Adrenal gland (tissue), 12 donors: Measurements from ENCODE around the gene XIRP1. TPM values are rescaled to one million over a fixed set of nuclear protein-coding genes. Genes with fewer than 3 reads are reported as not detected.
A peak's percentile ranks its signal among the peaks of the same experiment; 100 is the strongest.

Experiments used
- DNase-seq, 7 donors: peaks; one replicate each; pipeline ENCODE4 v3.0.0-alpha.2; 2019 to 2020
- H3K27ac ChIP-seq, 5 donors: fragments of 200-600 bp; sonication (generic) in 4 of 5; 1 replicate in 3 of 5; 2 replicates in 2 of 5; pipeline versions ENCODE4 v1.5.1 to v1.8.0; 2016 to 2020; ENCODE audit warnings: mild to moderate bottlenecking in 1 of 5
- H3K27me3 ChIP-seq: fragments of 200-600 bp; 2 replicates; pipeline ENCODE4 v1.8.0; 2021
- H3K36me3 ChIP-seq, 2 donors: fragments of 200-600 bp; replicated peaks in 1 of 2; 1 replicate in 1 of 2; 2 replicates in 1 of 2; pipeline versions ENCODE4 v1.5.1 to v1.8.0; 2018 to 2022
- H3K4me1 ChIP-seq, 2 donors: fragments of 200-600 bp; replicated peaks in 1 of 2; 1 replicate in 1 of 2; 2 replicates in 1 of 2; pipeline versions ENCODE4 v1.5.1 to v1.8.0; 2018 to 2021
- H3K4me3 ChIP-seq, 4 donors: fragments of 200-600 bp; sonication (generic) in 3 of 4; one replicate each; pipeline ENCODE4 v1.5.1; 2016 to 2018
- H3K9me3 ChIP-seq, 3 donors: fragments of 200-600 bp; sonication (generic) in 1 of 3; replicated peaks in 1 of 3; 1 replicate in 2 of 3; 2 replicates in 1 of 3; pipeline versions ENCODE4 v1.5.1 to v1.8.0; 2016 to 2021
- CTCF ChIP-seq, 6 experiments: fragments of 450-650 bp in 4 of 6; fragments of 200-600 bp in 2 of 6; sonication (generic) in 1 of 6; IDR thresholded peaks; 1 replicate in 5 of 6; 2 replicates in 1 of 6; pipeline versions ENCODE4 v1.5.1 to v1.8.0; 2016 to 2021; ENCODE audit warnings: antibody characterized with exemption in 6 of 6, mild to moderate bottlenecking in 2 of 6, moderate library complexity in 1 of 6
- POLR2A ChIP-seq, 2 donors: fragments of 450-650 bp; IDR thresholded peaks; one replicate each; pipeline ENCODE4 v1.6.1; 2017; ENCODE audit warnings: antibody characterized with exemption in 2 of 2, mild to moderate bottlenecking in 2 of 2, moderate library complexity in 1 of 2
- WGBS, 4 donors: extraction: QIAGEN DNeasy Blood & Tissue Kit in 2 of 4; methylation state at CpG; one replicate each; pipeline versions ENCODE4 v1.1.5 to v1.1.7; 2013 to 2017; 5-methylcytosine and 5-hydroxymethylcytosine counted together
- intact Hi-C, 2 donors: fragments of 100-400 bp; cut with DNase I; formaldehyde crosslinking; loops; one replicate each; pipeline versions ENCODE4 v1.14.1 to v1.15.0; 2022 to 2023
- microRNA-seq, 3 donors: library from miRNA; unstranded; fragments of <30 nt; microRNA quantifications; one replicate each; pipeline ENCODE4, GENCODE V29; 2017 to 2020
- polyA plus RNA-seq, 3 donors: library from polyadenylated mRNA; stranded (reverse); fragments of 200-250 nt in 2 of 3; fragments of 350-450 nt in 1 of 3; fragmentation: Illumina TruSeq in 1 of 3; extraction: RNeasy Lipid Tissue Mini Kit (QIAGEN cat#74804) in 1 of 3; gene quantifications; one replicate each; pipeline ENCODE4 v1.2.3, GENCODE V29; 2013 to 2014
- small RNA-seq, 2 donors: library from RNA; depleted of rRNA; stranded (forward); fragments of <200 nt; gene quantifications; one replicate each; pipeline ENCODE3, GENCODE V24; 2016
- total RNA-seq, 9 donors: library from RNA; depleted of rRNA in 4 of 9; stranded (reverse); fragments of >200 nt in 4 of 9; fragments of 120-200 nt in 1 of 9; fragmentation: NEBNext Ultra II Directional in 1 of 9; extraction: Animal tissue kit (Norgen Biotek cat#: 25700) in 1 of 9; gene quantifications; one replicate each; pipeline versions ENCODE4 v1.1.0 to v1.2.4, GENCODE V29; 2013 to 2023
- donor health status: healthy with polysubstance abuse.
- donor health status: Bipolar disorder and iron deficiency.
- donor health status: DM: yes; HTN: yes; CAD: no.
- donor health status: DM: no; HTN: no; CAD: no.
- donor health status: DM: no; HTN: no; CAD: no.
- donor health status: DM: yes; HTN: yes; CAD: no.

Gene XIRP1
- total and polyA plus RNA-seq, 12 donors: under 0.01 to 0.48 (median 0.21) TPM; not detected in 6

- TF ChIP-seq POLR2A (IDR thresholded peaks at IDR 0.05) (no peak), CTCF (IDR thresholded peaks at IDR 0.05) (no peak)
- H3K9me3 ChIP-seq: no peaks in the 10 kb centered on the region
- intact Hi-C loops: no loop called here
- WGBS, 4 donors: 60 to 74% (median 61%) methylated on average over 3 to 8 of the region's 8 CpGs
- peaks cover 0 to under 1% of the 10 kb centered on the region in 2 donors for H3K4me1 ChIP-seq
- H3K4me3 ChIP-seq: no peak overlapping the region
- H3K27me3 ChIP-seq: no peaks in the 10 kb centered on the region
- no peaks in the 10 kb centered on the region for H3K36me3 ChIP-seq
- peak in 4 of 7 donors; percentile 19 to 75 (median 62) for DNase-seq
- peak overlapping the region in 1 of 5 donors; percentile 10 for H3K27ac ChIP-seq
Observed at GRCh38 chr3:39135170-39135805, 57.1 kb downstream of the XIRP1 start.

DNA sequence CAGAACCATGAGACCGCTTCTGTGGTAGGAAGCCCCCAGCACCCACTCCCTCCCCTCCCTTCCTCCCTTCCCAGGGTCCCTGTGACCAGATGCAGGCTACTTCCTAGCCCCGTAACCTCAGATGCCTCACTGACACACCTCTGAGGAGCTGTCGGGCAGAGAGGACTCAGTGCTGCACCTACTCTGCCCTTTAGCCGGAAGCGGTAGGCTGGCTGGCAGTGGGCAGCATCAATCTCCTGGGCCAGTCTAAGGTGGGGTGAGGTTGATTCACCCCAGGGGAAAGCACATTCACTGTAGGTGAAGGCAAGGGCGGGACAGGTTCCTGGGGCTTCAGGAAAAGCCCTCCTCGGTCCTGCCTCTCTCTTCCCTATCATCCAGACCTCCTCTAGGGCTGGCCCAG lies 58.1 kb downstream of the XIRP1 start:
- Histone ChIP-seq H3K4me1 (no peaks in the 10 kb centered on the region), H3K36me3 (no peaks in the 10 kb centered on the region), H3K9me3 (no peaks in the 10 kb centered on the region), H3K4me3 (no peak overlapping the region), H3K27me3 (no peaks in the 10 kb centered on the region), H3K27ac (no peak overlapping the region)
- 81 to 100% (median 89%) methylated on average over 4 to 7 of the region's 7 CpGs for WGBS, 4 donors
- no peak for TF ChIP-seq POLR2A (IDR thresholded peaks at IDR 0.05)
- no peak for TF ChIP-seq CTCF (IDR thresholded peaks at IDR 0.05)
- intact Hi-C loops: no loop called here
- DNase-seq: no peak

GRCh38 chr3:39133822-39134221 lies 58.6 kb downstream of the XIRP1 start:
- Histone ChIP-seq H3K27ac (no peak overlapping the region), H3K27me3 (no peaks in the 10 kb centered on the region), H3K36me3 (no peaks in the 10 kb centered on the region), H3K4me1 (no peaks in the 10 kb centered on the region), H3K9me3 (no peaks in the 10 kb centered on the region), H3K4me3 (no peak overlapping the region)
- intact Hi-C loops: no loop called here
- DNase-seq: no peak
- TF ChIP-seq CTCF (IDR thresholded peaks at IDR 0.05) (no peak), POLR2A (IDR thresholded peaks at IDR 0.05) (no peak)
- 78 to 88% (median 85%) methylated on average over 6 of the region's 6 CpGs for WGBS, 4 donors

Small RNA genes lying within 50 kb of the gene (microRNA-seq; reads per million reads assigned to microRNA genes)
- 0 to 1.1 (median 0.89) reads per million in 3 donors for gene MIR6822

Small RNA genes lying within 50 kb of the gene (small RNA-seq; reads per million reads assigned to genes)
- 0 reads per million in 2 donors for gene RF00017

Other genes starting within 250 kb of the XIRP1 start
- gene SCN11A, start 140.7 kb downstream of the XIRP1 start, total RNA-seq: under 1 TPM in 8 of 9 donors, not detected in 1; 0.10 to 0.50 (median 0.17) TPM
- gene SCN11A, start 140.7 kb downstream of the XIRP1 start, polyA plus RNA-seq: under 1 TPM; 0.16 to 0.33 (median 0.27) TPM
- 10 to 100 TPM; 21.8 to 57.1 (median 32.0) TPM for gene WDR48, start 140.6 kb downstream of the XIRP1 start, total RNA-seq
- gene WDR48, start 140.6 kb downstream of the XIRP1 start, polyA plus RNA-seq: 10 to 100 TPM; 15.4 to 42.2 (median 17.7) TPM
- gene GORASP1, start 85.0 kb downstream of the XIRP1 start, total RNA-seq: 10 to 100 TPM; 24.3 to 66.2 (median 52.7) TPM
- gene GORASP1, start 85.0 kb downstream of the XIRP1 start, polyA plus RNA-seq: 10 to 100 TPM; 30.5 to 49.1 (median 35.1) TPM
- gene TTC21A, start 84.9 kb downstream of the XIRP1 start, total RNA-seq: 10 to 100 TPM in 2 of 9 donors, 1 to 10 TPM in 7; 1.2 to 12.1 (median 5.2) TPM
- 10 to 100 TPM in 2 of 3 donors, 1 to 10 TPM in 1; 1.7 to 35.7 (median 14.6) TPM for gene TTC21A, start 84.9 kb downstream of the XIRP1 start, polyA plus RNA-seq
- 10 to 100 TPM in 8 of 9 donors, 1 to 10 TPM in 1; 8.3 to 62.2 (median 30.0) TPM for gene CSRNP1, start 39.0 kb downstream of the XIRP1 start, total RNA-seq
- 10 to 100 TPM in 2 of 3 donors, 1 to 10 TPM in 1; 9.9 to 32.7 (median 16.2) TPM for gene CSRNP1, start 39.0 kb downstream of the XIRP1 start, polyA plus RNA-seq
- gene CX3CR1, start 87.4 kb upstream of the XIRP1 start, total RNA-seq: 1 to 10 TPM in 7 of 9 donors, under 1 TPM in 1, not detected in 1; 0.83 to 3.1 (median 1.4) TPM
- gene CX3CR1, start 87.4 kb upstream of the XIRP1 start, polyA plus RNA-seq: 1 to 10 TPM in 1 of 3 donors, under 1 TPM in 2; 0.16 to 2.0 (median 0.24) TPM
- gene CCR8, start 137.1 kb upstream of the XIRP1 start, total RNA-seq: not detected
- not detected for gene CCR8, start 137.1 kb upstream of the XIRP1 start, polyA plus RNA-seq
- 10 to 100 TPM; 34.2 to 67.2 (median 47.3) TPM for gene SLC25A38, start 190.8 kb upstream of the XIRP1 start, total RNA-seq
- gene SLC25A38, start 190.8 kb upstream of the XIRP1 start, polyA plus RNA-seq: 10 to 100 TPM; 38.3 to 70.6 (median 45.9) TPM
- gene RPSA, start 214.1 kb upstream of the XIRP1 start, total RNA-seq: 100 to 1,000 TPM; 525 to 949 (median 732) TPM
- gene RPSA, start 214.1 kb upstream of the XIRP1 start, polyA plus RNA-seq: 1,000 to 10,000 TPM; 1,002 to 1,751 (median 1,313) TPM